Mucosa of rectum (tissue), 2 donors: Measurements from ENCODE around the gene MYO3B.

Experiments used
- H3K27ac ChIP-seq, 2 donors: one replicate each; pipeline ENCODE4 v1.7.0; 2013; ENCODE audit warnings: inconsistent platforms in 2 of 2, low read depth in 2 of 2, low read length in 2 of 2
- H3K27me3 ChIP-seq, 2 donors: one replicate each; pipeline ENCODE4 v1.7.0; 2013; ENCODE audit warnings: low read length in 2 of 2; ENCODE audit not compliant: control insufficient read depth in 2 of 2, insufficient read depth in 2 of 2
- H3K36me3 ChIP-seq, 2 donors: one replicate each; pipeline ENCODE4 v1.7.0; 2013; ENCODE audit warnings: low read length in 2 of 2; ENCODE audit not compliant: control insufficient read depth in 2 of 2, insufficient read depth in 2 of 2
- H3K4me1 ChIP-seq, 2 donors: one replicate each; pipeline ENCODE4 v1.7.0; 2013; ENCODE audit warnings: low read length in 2 of 2, mild to moderate bottlenecking in 1 of 2; ENCODE audit not compliant: control insufficient read depth in 2 of 2, insufficient read depth in 2 of 2
- H3K4me3 ChIP-seq, 2 donors: one replicate each; pipeline ENCODE4 v1.7.0; 2013; ENCODE audit warnings: low read length in 2 of 2
- H3K9ac ChIP-seq, 2 donors: one replicate each; pipeline ENCODE4 v1.7.0; 2013; ENCODE audit warnings: low read length in 2 of 2, low read depth in 1 of 2, mild to moderate bottlenecking in 1 of 2
- H3K9me3 ChIP-seq, 2 donors: one replicate each; pipeline ENCODE4 v1.7.0; 2013; ENCODE audit warnings: low read length in 2 of 2; ENCODE audit not compliant: control insufficient read depth in 2 of 2
- donor health status: healthy.
- donor health status: Normal muscosa, but diverticular disease.

Gene MYO3B

GRCh38 chr2:170145675-170146432 is 32.1 kb upstream of the MYO3B start:
- Histone ChIP-seq H3K36me3 (no peaks in the 10 kb centered on the region), H3K27ac (no peak overlapping the region), H3K9me3 (no peaks in the 10 kb centered on the region), H3K27me3 (no peaks in the 10 kb centered on the region), H3K4me3 (no peak overlapping the region), H3K9ac (no peak overlapping the region), H3K4me1 (no peaks in the 10 kb centered on the region)

- Histone ChIP-seq H3K4me1 (no peaks in the 10 kb centered on the region), H3K27ac (no peak overlapping the region), H3K27me3 (no peaks in the 10 kb centered on the region), H3K9ac (no peak overlapping the region), H3K36me3 (no peaks in the 10 kb centered on the region), H3K9me3 (no peaks in the 10 kb centered on the region), H3K4me3 (no peak overlapping the region)
Measured at GRCh38 chr2:170146784-170147183, 31.2 kb upstream of the MYO3B start.

- no peaks in the 10 kb centered on the region for H3K4me1 ChIP-seq
- no peaks in the 10 kb centered on the region for H3K27me3 ChIP-seq
- H3K4me3 ChIP-seq, result no peak overlapping the region
- H3K9ac ChIP-seq, result no peak overlapping the region
- no peaks in the 10 kb centered on the region for H3K36me3 ChIP-seq
- H3K27ac ChIP-seq, result no peak overlapping the region
- no peaks in the 10 kb centered on the region for H3K9me3 ChIP-seq
Measured at GRCh38 chr2:170147576-170147975, 30.4 kb upstream of the MYO3B start.

GRCh38 chr2:170148161-170148560 is 29.8 kb upstream of the MYO3B start:
- no peak overlapping the region for H3K9ac ChIP-seq
- H3K27ac ChIP-seq, result no peak overlapping the region
- no peak overlapping the region for H3K4me3 ChIP-seq
- H3K36me3 ChIP-seq, result no peaks in the 10 kb centered on the region
- no peaks in the 10 kb centered on the region for H3K9me3 ChIP-seq
- H3K4me1 ChIP-seq, result no peaks in the 10 kb centered on the region
- no peaks in the 10 kb centered on the region for H3K27me3 ChIP-seq

GRCh38 chr2:170152421-170152820 is 25.5 kb upstream of the MYO3B start:
- Histone ChIP-seq H3K9ac (no peak overlapping the region), H3K4me3 (no peak overlapping the region), H3K36me3 (no peaks in the 10 kb centered on the region), H3K27ac (no peak overlapping the region), H3K4me1 (no peaks in the 10 kb centered on the region), H3K9me3 (no peaks in the 10 kb centered on the region), H3K27me3 (no peaks in the 10 kb centered on the region)

GRCh38 chr2:170155022-170155722 is 22.8 kb upstream of the MYO3B start:
- no peak overlapping the region for H3K27ac ChIP-seq
- no peak overlapping the region for H3K9ac ChIP-seq
- no peaks in the 10 kb centered on the region for H3K36me3 ChIP-seq
- no peaks in the 10 kb centered on the region for H3K27me3 ChIP-seq
- H3K4me3 ChIP-seq, result no peak overlapping the region
- H3K4me1 ChIP-seq, result no peaks in the 10 kb centered on the region
- no peaks in the 10 kb centered on the region for H3K9me3 ChIP-seq

GRCh38 chr2:170155723-170156253 is 22.2 kb upstream of the MYO3B start:
- H3K27ac ChIP-seq, result no peak overlapping the region
- H3K4me3 ChIP-seq, result no peak overlapping the region
- no peaks in the 10 kb centered on the region for H3K36me3 ChIP-seq
- H3K9ac ChIP-seq, result no peak overlapping the region
- H3K27me3 ChIP-seq, result no peaks in the 10 kb centered on the region
- no peaks in the 10 kb centered on the region for H3K9me3 ChIP-seq
- H3K4me1 ChIP-seq, result no peaks in the 10 kb centered on the region

GRCh38 chr2:170156592-170156991 is 21.4 kb upstream of the MYO3B start:
- Histone ChIP-seq H3K36me3 (no peaks in the 10 kb centered on the region), H3K27ac (no peak overlapping the region), H3K4me1 (no peaks in the 10 kb centered on the region), H3K27me3 (peaks cover 0 to 2% of the 10 kb centered on the region in 2 donors), H3K4me3 (no peak overlapping the region), H3K9me3 (no peaks in the 10 kb centered on the region), H3K9ac (no peak overlapping the region)

GRCh38 chr2:170157025-170157684 is 20.8 kb upstream of the MYO3B start:
- Histone ChIP-seq H3K9me3 (no peaks in the 10 kb centered on the region), H3K9ac (no peak overlapping the region), H3K4me1 (no peaks in the 10 kb centered on the region), H3K27me3 (peaks cover 0 to 2% of the 10 kb centered on the region in 2 donors), H3K27ac (no peak overlapping the region), H3K4me3 (no peak overlapping the region), H3K36me3 (no peaks in the 10 kb centered on the region)

- Histone ChIP-seq H3K9me3 (no peaks in the 10 kb centered on the region), H3K9ac (no peak overlapping the region), H3K27me3 (peaks cover 0 to 2% of the 10 kb centered on the region in 2 donors), H3K36me3 (no peaks in the 10 kb centered on the region), H3K4me3 (no peak overlapping the region), H3K27ac (no peak overlapping the region), H3K4me1 (no peaks in the 10 kb centered on the region)
Measured at GRCh38 chr2:170159060-170159459, 18.9 kb upstream of the MYO3B start.
